Neural cell (in vitro differentiated cells): Measurements from ENCODE around the gene OR5A2. TPM values are rescaled to one million over a fixed set of nuclear protein-coding genes. Genes with fewer than 3 reads are reported as not detected.

Experiments used
- H2AFZ ChIP-seq: fragments of 200-600, 300-800 bp; sonication (generic), shearing (Covaris generic); 2 replicates; pipeline ENCODE4 v1.6.0; 2014; ENCODE audit warnings: low read depth, mild to moderate bottlenecking, antibody characterized with exemption, low read length, moderate library complexity
- H3F3A ChIP-seq: fragments of 200-600 bp; shearing (Covaris generic); 2 replicates; pipeline ENCODE4 v1.6.1; 2016; ENCODE audit warnings: mild to moderate bottlenecking, moderate library complexity, mixed read lengths, antibody characterized with exemption, low read length; ENCODE audit not compliant: insufficient read depth, poor library complexity, severe bottlenecking
- H3K27ac ChIP-seq: fragments of 200-600, 300-800 bp; sonication (generic), shearing (Covaris generic); 2 replicates; pipeline ENCODE4 v1.5.1; 2014; ENCODE audit warnings: mild to moderate bottlenecking, low read length, moderate library complexity
- H3K27me3 ChIP-seq: fragments of 300-800, 200-600 bp; sonication (generic), shearing (Covaris generic); 2 replicates; pipeline ENCODE4 v1.6.0; 2014; ENCODE audit warnings: mild to moderate bottlenecking, low read depth, low read length, moderate library complexity; ENCODE audit not compliant: insufficient read depth
- H3K36me3 ChIP-seq: fragments of 300-800, 200-600 bp; sonication (generic), shearing (Covaris generic); 2 replicates; pipeline ENCODE4 v1.5.1; 2014; ENCODE audit warnings: mild to moderate bottlenecking, antibody characterized with exemption, low read length, moderate library complexity; ENCODE audit not compliant: insufficient read depth
- H3K4me2 ChIP-seq: fragments of 300-800, 200-600 bp; sonication (generic), shearing (Covaris generic); 2 replicates; pipeline ENCODE4 v1.6.0; 2014; ENCODE audit warnings: mild to moderate bottlenecking, low read length
- H3K4me3 ChIP-seq: fragments of 300-800, 200-600 bp; sonication (generic), shearing (Covaris generic); 2 replicates; pipeline ENCODE4 v1.5.1; 2014; ENCODE audit warnings: mild to moderate bottlenecking, low read length, moderate library complexity
- H3K79me2 ChIP-seq: fragments of 200-600 bp; shearing (Covaris generic); replicated peaks from 2 replicates; pipeline ENCODE4 v1.6.0; 2014; ENCODE audit warnings: mild to moderate bottlenecking, low read length, moderate library complexity; ENCODE audit not compliant: insufficient read depth
- H3K9ac ChIP-seq: fragments of 300-800, 200-600 bp; sonication (generic), shearing (Covaris generic); 2 replicates; pipeline ENCODE4 v1.6.1; 2016; ENCODE audit warnings: mild to moderate bottlenecking, low read length, mixed read lengths
- H3K9me2 ChIP-seq: fragments of 200-600 bp; shearing (Covaris generic); 2 replicates; pipeline ENCODE4 v1.6.1; 2016; ENCODE audit warnings: mild to moderate bottlenecking, low read length, mixed read lengths; ENCODE audit not compliant: insufficient read depth
- H3K9me3 ChIP-seq: fragments of 200-600, 300-800 bp; sonication (generic), shearing (Covaris generic); 2 replicates; pipeline ENCODE4 v1.6.1; 2016; ENCODE audit warnings: mild to moderate bottlenecking, mixed run types, low read length, moderate library complexity, mixed read lengths
- H4K20me1 ChIP-seq: fragments of 200-600 bp; shearing (Covaris generic); 2 replicates; pipeline ENCODE4 v1.6.1; 2016; ENCODE audit warnings: mild to moderate bottlenecking, mixed run types; ENCODE audit not compliant: insufficient read depth
- EP300 ChIP-seq: fragments of 450-650 bp; conservative IDR thresholded peaks from 2 replicates; pipeline ENCODE4 v1.6.1; 2014; ENCODE audit warnings: antibody characterized with exemption, mild to moderate bottlenecking, moderate library complexity; ENCODE audit not compliant: poor library complexity, severe bottlenecking
- EZH2 ChIP-seq: fragments of 200-600, 300-800 bp; shearing (Covaris generic), sonication (generic); IDR thresholded peaks from 2 replicates; pipeline ENCODE4 v1.6.1; 2014; ENCODE audit warnings: antibody characterized with exemption, low read length, borderline replicate concordance, mild to moderate bottlenecking; ENCODE audit not compliant: insufficient read depth, poor library complexity, severe bottlenecking
- MXI1 ChIP-seq: fragments of 450-650 bp; conservative IDR thresholded peaks from 2 replicates; pipeline ENCODE4 v1.6.1; 2014; ENCODE audit warnings: antibody characterized with exemption, mild to moderate bottlenecking; ENCODE audit not compliant: poor library complexity, severe bottlenecking
- POLR2AphosphoS5 ChIP-seq: IDR thresholded peaks from 2 replicates; pipeline ENCODE4 v1.6.1; 2012
- RAD21 ChIP-seq: fragments of 450-650 bp; conservative IDR thresholded peaks from 2 replicates; pipeline ENCODE4 v1.6.1; 2014; ENCODE audit warnings: antibody characterized with exemption, mild to moderate bottlenecking, moderate library complexity
- REST ChIP-seq: IDR thresholded peaks from 2 replicates; pipeline ENCODE4 v1.6.1; 2012; ENCODE audit warnings: borderline replicate concordance
- SMC3 ChIP-seq: fragments of 450-650 bp; conservative IDR thresholded peaks from 2 replicates; pipeline ENCODE4 v1.6.1; 2014; ENCODE audit warnings: antibody characterized with exemption, mild to moderate bottlenecking, moderate library complexity; ENCODE audit not compliant: poor library complexity
- TAF1 ChIP-seq: IDR thresholded peaks from 2 replicates; pipeline ENCODE4 v1.6.1; 2012; ENCODE audit warnings: low read depth
- polyA plus RNA-seq: library from polyadenylated mRNA; depleted of rRNA; stranded (reverse); fragments of >200 nt; gene quantifications from 2 replicates; pipeline ENCODE4 v1.2.3, GENCODE V29; 2014
- TF ChIP-seq, protein P1 (sequence below): fragments of 450-650 bp; IDR thresholded peaks from 2 replicates; pipeline ENCODE4 v1.5.1; 2014; ENCODE audit warnings: antibody characterized with exemption, mild to moderate bottlenecking, moderate library complexity; ENCODE audit not compliant: poor library complexity, severe bottlenecking

Gene OR5A2
- polyA plus RNA-seq, 1 donor from 2014 or later: not detected

DNA sequence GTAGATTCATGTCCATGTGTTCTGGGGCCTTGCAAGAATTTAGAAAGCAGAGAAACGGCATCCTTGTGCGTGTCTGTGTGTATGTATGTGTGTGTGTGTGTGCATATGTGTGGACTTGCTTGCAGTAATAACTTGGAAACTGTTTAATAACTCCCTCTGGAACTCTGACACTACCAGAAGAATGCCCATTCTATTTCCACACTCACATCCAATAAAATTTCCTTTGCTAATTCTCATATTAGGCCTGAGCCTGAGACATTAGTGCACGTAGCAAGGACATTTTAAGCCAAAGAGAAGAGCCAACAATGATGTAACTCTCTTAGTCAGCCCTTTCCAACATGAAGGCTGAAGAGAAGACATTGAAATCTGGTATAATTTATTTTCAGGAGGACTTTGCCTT lies 33.7 kb upstream of the OR5A2 start:
- H3K27me3 ChIP-seq: no peaks in the 10 kb centered on the region
- no peak overlapping the region for H3K9ac ChIP-seq
- H4K20me1 ChIP-seq: no peaks in the 10 kb centered on the region
- no peak overlapping the region for H3K4me2 ChIP-seq
- TF ChIP-seq EZH2: no peak
- no peak for TF ChIP-seq EP300
- no peak for TF ChIP-seq SMC3
- no peak for TF ChIP-seq RAD21
- TF ChIP-seq TAF1: no peak
- no peak for TF ChIP-seq POLR2AphosphoS5
- TF ChIP-seq, protein P1, sequence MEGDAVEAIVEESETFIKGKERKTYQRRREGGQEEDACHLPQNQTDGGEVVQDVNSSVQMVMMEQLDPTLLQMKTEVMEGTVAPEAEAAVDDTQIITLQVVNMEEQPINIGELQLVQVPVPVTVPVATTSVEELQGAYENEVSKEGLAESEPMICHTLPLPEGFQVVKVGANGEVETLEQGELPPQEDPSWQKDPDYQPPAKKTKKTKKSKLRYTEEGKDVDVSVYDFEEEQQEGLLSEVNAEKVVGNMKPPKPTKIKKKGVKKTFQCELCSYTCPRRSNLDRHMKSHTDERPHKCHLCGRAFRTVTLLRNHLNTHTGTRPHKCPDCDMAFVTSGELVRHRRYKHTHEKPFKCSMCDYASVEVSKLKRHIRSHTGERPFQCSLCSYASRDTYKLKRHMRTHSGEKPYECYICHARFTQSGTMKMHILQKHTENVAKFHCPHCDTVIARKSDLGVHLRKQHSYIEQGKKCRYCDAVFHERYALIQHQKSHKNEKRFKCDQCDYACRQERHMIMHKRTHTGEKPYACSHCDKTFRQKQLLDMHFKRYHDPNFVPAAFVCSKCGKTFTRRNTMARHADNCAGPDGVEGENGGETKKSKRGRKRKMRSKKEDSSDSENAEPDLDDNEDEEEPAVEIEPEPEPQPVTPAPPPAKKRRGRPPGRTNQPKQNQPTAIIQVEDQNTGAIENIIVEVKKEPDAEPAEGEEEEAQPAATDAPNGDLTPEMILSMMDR: no peak
- no peak for TF ChIP-seq MXI1
- TF ChIP-seq REST: no peak
- H3K9me2 ChIP-seq: no peaks in the 10 kb centered on the region
- H3K4me3 ChIP-seq: no peak overlapping the region
- H3K9me3 ChIP-seq: no peaks in the 10 kb centered on the region
- H2AFZ ChIP-seq: no peak overlapping the region
- H3K36me3 ChIP-seq: no peaks in the 10 kb centered on the region
- no peak overlapping the region for H3K27ac ChIP-seq
- H3F3A ChIP-seq: no peaks in the 10 kb centered on the region
- H3K79me2 ChIP-seq: no peaks in the 10 kb centered on the region

DNA sequence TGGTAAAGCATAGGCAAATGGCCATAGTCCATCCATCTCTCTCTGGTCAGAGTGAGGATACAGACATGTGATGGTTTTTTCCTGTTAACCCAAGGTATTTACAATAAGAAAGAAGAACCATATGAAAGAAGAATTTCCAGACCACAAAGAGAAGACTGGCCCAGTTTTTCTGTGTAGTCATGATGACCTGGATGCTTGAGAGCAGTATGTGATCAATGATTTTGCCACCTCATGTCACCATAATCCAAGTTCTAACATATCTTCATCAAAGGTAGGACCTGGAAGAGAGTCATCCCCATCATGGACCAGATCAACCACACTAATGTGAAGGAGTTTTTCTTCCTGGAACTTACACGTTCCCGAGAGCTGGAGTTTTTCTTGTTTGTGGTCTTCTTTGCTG lies 30.4 kb upstream of the OR5A2 start, which contains the start of gene OR4D6:
Gene OR4D6, plus strand, starts transcription at position 301 of the 400 bp plus-strand sequence. Its CDS starts 0 bp downstream, at position 301.
- Histone ChIP-seq H3K36me3 (no peaks in the 10 kb centered on the region), H4K20me1 (no peaks in the 10 kb centered on the region), H3K9me2 (no peaks in the 10 kb centered on the region), H3K4me2 (no peak within 1 kb of the TSS), H2AFZ (no peak within 1 kb of the TSS), H3K9me3 (no peaks in the 10 kb centered on the region), H3F3A (no peaks in the 10 kb centered on the region), H3K79me2 (no peaks in the 10 kb centered on the region), H3K9ac (no peak within 1 kb of the TSS), H3K4me3 (no peak within 1 kb of the TSS), H3K27ac (no peak within 1 kb of the TSS), H3K27me3 (no peaks in the 10 kb centered on the region)
- TF ChIP-seq TAF1 (no peak), RAD21 (no peak), EP300 (no peak), EZH2 (no peak), POLR2AphosphoS5 (no peak), REST (no peak), MXI1 (no peak), SMC3 (no peak)
- TF ChIP-seq, protein P1: no peak
